Fibroblast of skin of right quadriceps (primary cell): ENCODE data around the gene PDXK.
A peak's percentile ranks its signal among the peaks of the same experiment; 100 is the strongest.
"Not testable (repeated sequence)": the region's sequence is repeated elsewhere in the genome, so short reads cannot be mapped to it uniquely, and the experiment has no call there.

Experiments used
- DNase-seq: peaks from one replicate; pipeline ENCODE4 v3.0.0-alpha.2; 2013

PDXK gene

DNA sequence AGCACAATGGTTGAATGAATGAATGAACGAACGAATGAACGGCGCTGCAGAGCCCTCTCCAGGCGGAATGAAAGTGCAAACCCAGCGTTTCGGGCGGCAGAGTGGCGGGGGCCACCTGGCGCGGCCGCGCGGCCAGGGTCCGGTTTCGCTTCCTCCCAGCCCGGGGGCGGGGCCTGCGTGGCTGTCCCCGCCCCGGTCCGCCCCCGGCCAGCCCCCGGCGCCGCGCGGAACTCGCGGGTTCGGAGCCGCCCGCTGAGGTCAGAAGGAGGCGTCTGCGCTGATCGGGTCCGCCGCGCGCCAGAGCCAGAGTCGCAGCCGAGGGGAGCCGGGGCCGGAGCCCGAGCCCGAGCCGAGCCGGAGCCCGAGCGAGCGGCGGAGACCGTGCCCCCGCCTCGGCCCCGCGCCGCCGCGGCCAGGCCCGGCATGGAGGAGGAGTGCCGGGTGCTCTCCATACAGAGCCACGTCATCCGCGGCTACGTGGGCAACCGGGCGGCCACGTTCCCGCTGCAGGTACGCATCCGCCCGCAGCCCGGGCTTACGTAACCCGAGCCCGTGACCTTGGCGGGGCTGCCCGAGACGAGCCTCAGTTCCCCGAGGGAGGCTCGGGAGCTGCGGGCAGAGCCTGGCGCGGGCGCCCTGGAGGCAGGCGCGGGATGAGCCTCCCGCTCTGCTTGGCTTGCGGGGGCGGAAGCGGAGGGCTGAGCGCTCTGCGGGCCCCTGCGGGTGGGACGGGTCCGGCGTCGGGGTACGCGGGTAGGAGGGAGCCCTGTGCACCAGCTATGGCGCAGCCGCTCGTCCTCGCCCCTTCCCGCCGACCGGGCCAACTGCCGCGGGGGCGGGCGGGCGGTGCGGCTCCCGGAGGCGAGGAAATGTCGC is at the start of gene PDXK:
PDXK (plus strand) TSS at position 258 of the 876 bp plus-strand sequence; CDS start at position 424, 166 bp downstream.
- DNase-seq, result peak; percentile 80

DNA sequence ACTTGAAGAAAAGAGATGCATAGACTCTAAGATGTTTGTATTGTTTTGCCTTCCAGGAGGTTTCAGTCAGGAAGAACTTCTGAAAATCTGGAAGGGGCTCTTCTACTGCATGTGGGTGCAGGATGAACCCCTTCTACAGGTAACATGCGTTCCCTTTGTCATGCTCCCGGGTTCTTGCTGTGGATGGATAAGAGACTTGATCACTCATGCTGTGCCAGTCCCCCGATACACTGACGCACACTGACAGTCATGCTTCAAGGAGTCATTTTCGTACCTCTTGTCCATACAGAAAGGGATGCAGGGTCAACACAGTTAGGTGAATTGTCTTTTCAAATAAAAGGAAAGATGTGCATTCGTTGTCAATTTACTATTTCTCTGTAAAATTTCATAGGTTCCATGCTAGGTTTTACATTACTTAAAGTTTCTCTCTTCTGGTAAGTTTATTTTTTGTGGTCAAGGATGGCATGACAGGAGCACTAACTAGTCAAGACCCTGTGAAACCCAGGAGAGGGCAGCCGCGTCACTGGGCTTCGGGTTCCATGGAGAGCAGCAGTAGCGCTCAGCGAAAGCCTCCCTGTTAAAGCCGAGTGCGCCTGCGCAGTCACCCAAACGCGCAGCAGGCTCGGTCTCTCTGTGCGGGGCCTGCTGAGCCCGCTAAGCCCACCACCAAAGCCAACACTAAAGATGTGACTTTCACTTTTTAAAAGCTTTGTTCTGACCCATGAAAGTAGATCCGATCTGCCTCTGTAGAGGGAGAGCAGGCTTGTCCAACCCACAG is 48.9 kb upstream of the PDXK start:
- DNase-seq, result no peak

DNA sequence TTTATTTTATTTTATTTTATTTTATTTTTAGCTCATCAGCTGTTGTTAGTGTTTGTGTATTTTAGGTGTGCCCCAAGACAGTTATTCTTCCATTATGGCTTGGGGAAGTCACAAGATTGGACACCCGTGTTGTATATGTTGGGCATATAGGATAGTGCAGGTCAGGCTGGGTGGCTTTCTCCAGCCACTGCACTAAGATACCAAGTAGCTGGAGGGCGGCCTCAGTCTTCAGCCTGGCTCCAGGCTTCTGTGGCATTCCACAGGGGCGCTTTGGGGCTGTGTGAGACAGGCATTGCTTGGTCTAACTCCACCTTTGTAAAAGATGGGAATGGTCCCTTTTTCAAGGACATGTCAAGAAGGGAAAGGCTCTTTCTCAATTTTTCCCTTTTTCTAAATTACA is 43.1 kb upstream of the PDXK start:
- no peak for DNase-seq

DNA sequence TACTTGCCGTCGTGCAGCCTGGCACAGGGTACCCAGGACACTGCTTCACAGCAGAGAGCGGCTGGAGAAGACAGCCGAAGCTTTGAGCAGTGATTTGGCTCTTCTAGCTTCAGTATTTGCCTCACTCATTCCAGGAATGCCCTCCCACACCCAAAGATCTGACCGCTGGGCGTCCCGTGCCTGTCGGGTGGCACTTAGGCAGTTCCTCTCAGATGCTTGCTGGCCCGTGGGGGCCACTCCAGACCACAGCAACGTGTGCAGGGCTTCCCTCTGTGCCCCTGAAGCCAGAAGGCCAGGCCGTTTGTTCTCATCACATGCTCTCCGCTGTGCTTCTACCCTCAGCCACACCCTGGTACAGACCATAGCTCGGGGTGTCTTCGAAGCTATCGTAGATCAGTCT is 42.5 kb upstream of the PDXK start:
- DNase-seq, result no peak

DNA sequence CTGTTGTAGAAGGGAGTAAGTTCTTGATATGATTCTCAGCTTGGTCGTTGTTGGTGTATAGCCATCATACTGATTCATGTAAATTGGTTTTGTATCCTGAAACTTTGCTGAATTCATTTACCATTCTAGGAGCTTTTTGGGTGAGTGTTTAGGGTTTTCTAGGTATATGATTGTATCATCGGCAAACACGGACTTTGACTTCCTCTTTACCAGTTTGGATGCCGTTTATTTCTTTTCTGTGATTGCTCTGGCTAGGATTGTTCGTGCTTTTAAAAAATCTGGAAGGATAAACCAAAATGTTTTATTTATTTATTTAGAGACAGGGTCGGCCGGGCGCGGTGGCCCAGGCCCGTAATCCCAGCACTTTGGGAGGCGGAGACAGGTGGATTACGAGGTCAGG is 39.0 kb upstream of the PDXK start:
- no peak for DNase-seq

DNA sequence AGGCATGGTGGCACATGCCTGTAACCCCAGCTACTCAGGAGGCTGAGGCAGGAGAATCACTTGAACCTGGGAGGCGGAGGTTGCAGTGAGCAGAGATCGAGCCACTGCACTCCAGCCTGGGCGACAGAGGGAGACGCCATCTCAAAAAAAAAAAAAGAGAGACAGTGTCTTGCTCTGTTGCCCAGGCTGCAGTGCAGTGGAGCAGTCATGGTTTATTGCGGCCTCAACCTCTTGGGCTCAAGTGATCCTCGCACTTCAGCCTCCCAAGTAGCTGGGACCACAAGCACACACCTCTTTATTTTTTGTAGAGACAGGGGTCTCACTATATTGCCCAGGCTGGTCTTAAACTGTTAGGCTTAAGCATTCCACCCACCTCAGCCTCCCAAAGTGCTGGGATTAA is 38.5 kb upstream of the PDXK start:
- not testable (repeated sequence) for DNase-seq

DNA sequence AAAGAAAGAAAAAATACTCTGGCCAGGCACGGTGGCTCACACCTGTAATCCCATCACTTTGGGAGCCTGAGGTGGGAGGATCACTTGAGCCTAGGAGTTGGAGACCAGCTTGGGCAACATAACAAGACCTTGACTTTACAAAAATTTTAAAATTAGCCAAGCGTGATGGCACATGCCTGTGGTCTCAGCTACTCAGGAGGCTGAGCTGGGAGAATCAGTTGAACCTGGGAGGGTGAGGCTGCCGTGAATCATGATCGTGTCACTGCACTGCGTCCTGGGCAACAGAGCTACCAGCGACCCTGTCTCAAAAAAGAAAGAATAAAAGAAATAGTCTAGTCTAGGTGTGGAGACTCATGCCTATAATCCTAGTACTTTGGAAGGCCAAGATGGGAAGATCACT is 37.3 kb upstream of the PDXK start:
- DNase-seq, result no peak

DNA sequence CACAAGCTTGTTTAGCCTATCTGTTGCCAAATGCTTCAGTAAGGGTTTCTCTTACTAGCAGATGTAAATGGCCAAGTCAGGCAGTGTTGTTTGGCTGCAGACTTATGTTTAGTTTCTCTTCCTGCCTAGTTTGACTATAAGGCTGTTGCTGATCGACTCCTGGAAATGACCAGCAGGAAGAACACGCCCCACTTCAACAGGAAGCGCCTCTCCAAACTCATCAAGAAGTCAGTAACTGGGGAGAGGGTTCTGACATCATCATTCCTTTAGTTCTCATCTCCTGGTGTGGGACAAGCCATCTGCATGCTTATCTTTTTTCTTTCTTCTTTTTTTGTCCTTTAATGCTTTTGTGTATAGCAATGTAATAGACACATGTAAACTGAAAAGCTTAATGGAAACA is 34.5 kb upstream of the PDXK start:
- no peak for DNase-seq

DNA sequence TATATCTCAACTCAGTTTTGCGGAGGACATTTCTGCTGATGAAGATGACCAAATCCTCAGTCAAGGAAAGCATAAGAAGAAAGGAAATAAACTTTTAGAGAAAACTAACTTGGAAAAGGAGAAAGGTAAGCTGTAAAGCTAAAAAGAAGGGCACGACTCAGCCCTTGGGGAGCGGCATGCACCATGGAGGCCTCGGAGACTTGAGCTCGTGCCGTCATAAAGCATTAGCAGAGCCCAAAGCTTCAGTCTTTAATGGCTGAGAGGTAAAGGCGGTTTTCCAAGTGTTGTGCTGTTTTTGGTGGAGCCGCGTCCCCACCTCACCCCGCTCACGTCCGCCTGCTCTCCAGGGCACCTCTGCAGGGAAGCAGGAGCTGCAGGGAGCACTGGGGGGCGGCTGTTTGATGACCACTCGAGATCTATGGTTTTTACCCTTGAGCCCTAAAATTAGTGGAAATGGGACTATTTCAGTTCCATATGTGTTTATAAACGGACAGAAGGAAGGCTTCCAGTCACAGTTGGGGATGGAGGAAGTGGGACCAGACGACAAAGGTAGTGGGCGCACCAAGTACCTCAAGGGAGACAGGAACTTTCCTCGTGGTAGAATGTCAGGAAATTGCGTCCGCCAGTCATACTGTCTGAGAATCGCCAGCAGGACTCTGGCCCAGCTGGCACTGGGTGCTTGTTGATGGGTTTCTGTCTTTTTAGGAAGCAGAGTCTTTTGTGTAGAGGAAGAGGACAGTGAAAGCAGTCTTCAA is 31.9 kb upstream of the PDXK start:
- DNase-seq, result no peak

DNA sequence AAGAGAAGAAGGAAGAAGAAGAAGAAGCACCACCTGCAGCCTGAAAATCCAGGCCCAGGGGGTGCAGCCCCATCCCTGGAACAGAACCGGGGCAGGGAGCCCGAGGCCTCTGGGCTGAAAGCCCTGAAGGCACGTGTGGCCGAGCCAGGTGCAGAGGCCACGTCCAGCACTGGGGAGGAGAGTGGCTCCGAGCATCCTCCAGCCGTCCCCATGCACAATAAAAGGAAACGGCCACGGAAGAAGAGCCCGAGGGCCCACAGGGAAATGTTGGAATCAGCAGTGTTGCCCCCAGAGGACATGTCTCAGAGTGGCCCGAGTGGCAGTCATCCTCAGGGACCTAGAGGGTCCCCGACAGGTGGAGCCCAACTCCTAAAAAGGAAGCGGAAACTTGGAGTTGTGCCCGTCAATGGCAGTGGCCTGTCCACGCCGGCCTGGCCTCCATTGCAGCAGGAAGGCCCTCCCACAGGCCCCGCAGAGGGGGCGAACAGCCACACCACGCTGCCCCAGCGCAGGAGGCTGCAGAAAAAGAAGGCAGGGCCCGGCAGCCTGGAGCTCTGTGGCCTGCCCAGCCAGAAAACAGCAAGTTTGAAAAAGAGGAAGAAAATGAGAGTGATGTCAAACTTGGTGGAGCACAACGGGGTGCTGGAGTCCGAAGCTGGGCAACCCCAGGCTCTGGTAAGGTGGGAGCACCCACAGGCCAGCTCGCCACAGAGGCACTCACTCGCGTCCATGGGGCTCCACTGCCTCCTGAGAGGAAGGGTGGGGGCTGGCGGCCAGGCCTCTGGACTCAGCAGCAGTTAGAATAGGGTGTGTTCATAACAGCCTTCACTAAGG is 31.1 kb upstream of the PDXK start:
- DNase-seq, result no peak

DNA sequence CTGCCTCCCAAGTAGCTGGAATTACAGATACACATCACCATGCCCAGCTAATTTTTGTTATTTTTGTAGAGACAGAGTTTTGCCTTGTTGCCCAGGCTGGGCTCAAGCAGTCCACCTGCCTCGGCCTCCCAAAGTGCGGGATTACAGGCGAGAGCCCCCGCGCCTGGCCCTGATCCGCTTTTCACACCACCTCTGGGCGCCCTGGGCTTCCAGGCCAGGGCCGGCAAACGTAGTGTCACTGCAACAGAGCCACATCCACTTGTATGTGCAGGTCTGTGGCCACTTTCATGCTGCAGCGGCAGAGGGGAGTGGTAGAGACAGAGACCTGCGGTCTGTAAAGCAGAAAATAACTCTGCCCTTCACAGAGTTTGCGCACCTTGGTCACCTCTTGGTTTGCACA is 30.0 kb upstream of the PDXK start:
- no peak for DNase-seq

DNA sequence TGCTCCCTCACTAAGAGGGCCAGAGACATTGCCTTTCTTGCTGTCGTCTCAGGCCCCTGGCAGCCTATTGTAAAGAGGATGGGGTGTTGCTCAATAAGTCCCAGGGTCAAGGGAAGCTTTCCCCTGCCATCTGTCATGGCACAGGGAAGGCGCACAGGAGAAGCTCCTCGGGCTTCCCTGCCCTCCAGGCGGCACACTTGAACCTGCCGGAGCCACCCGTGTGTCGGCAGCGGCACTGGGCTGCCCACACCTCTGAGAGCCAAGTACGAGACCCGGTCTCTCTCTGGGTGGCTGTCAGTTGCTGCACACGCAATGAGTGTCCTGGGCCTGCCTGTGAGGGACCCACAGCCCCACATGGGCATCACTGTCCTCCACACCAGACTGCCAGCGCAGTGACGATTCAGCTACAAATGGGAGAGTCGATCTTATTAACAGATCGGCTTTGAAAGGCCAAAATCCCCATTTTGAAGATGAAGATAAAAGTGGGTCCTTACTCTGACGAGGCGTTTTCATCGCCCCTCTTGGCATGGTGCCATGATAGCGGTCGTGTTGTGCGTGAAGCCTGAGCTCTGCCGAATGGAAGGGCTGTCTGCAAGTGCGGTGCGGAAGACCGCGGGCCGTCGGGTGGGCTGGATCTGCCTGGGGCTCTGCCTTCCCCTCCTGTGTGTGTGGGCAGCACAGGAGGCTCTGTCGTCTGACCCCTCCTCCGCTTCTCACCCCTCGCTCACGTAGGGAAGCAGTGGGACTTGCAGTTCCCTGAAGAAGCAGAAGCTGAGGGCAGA is 29.2 kb upstream of the PDXK start:
- DNase-seq, result no peak

DNA sequence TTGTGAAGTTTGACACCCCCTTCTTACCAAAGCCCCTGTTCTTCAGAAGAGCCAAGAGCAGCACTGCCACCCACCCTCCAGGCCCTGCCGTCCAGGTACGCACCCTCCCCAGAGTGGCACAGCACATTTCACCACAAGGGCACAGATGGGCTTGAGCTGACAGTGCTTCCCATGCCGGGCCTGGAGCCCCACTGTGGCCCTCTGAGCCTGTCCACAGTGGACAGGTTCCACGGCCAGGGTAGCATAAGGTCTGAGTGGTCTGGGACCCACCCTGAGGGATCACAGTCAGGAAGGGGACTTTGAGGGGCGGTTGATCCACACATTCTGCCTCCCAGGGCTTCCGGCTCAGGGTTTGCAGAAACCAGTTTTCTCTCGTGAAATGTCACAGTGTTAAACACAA is 28.6 kb upstream of the PDXK start:
- no peak for DNase-seq

DNA sequence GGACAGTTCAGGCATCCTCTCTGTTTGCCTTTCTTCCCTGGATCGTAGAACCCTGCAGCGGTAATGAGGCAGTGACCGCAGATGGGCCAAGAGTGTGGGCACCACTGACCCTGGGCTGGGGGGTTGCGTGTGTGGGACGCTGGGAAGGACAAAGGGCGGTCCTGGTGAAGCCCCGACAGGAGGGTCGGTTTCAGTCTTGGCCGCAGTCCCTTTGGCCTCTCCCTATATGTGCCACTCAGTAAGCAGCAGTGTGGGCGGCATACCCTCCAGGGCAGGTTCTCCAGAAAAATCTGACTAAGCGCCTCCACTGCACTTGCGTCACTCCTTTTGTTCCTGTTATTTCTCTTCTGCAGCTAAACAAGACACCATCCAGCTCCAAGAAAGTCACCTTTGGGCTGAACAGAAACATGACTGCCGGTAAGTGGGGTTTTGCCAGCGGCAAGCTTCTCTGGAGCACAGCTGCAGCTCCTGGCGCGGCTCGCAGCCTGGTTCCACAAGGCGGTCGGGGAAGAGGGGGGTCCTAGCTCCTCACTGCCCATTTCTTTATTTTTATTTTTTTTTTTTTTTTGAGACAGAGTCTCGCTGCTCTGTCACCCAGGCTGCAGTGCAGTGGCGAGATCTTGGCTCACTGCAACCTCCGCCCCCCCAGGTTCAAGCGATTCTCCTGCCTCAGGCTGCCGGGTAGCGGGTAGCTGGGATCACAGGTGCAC is 27.7 kb upstream of the PDXK start:
- DNase-seq, result no peak

DNA sequence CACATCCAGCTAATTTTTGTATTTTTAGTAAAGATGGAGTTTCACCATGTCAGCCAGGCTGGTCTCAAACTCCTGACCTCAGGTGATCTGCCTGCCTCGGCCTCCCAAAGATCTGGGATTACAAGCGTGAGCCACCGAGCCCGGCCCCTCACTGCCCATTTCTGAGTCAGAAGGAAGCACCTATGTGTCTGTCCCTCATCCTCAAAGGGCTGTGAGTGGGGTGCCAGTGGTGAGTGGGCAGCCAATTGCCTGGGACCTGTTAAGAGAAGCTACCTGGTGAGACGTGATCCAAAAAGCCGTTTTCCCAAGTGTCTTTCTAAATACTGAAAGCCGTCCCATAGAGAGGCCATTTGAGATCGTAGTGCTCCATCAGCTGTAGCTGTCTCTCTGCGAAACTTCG is 27.1 kb upstream of the PDXK start:
- no peak for DNase-seq

DNA sequence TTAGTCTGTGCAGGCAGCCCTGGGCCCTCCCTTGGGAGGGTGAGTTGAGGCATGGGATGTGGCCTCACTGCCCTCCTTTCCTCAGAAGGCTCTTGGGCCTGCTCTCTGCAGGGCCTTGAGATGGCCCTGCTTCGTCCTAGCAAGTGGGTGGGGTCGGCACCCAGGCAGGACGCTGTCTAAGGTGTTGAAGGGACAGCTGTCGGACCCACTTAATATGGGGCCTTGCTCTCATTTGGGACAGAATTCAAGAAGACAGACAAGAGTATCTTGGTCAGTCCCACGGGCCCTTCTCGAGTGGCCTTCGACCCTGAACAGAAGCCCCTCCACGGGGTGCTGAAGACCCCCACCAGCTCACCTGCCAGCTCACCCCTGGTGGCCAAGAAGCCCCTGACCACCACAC is 26.0 kb upstream of the PDXK start:
- DNase-seq, result no peak

DNA sequence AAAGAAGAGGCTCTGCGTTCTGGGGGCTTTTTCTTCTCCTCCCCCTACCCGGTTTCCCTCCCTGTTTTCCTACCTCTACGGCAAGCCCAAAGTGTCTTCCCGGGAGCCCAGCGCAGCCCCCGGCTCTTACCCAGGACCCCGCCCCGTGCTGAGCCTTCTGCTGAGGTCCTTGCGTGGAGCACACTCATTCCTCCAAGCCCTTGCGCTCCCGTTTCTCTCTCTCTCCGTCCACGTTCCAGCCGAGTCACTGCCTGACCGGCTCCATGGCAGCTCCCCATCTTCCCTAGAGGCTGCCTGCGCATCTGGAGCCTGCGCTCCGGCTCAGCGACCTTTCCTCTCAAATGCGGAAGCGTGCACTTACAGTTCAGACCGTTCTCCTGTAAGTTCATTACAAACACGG is 24.9 kb upstream of the PDXK start:
- no peak for DNase-seq

DNA sequence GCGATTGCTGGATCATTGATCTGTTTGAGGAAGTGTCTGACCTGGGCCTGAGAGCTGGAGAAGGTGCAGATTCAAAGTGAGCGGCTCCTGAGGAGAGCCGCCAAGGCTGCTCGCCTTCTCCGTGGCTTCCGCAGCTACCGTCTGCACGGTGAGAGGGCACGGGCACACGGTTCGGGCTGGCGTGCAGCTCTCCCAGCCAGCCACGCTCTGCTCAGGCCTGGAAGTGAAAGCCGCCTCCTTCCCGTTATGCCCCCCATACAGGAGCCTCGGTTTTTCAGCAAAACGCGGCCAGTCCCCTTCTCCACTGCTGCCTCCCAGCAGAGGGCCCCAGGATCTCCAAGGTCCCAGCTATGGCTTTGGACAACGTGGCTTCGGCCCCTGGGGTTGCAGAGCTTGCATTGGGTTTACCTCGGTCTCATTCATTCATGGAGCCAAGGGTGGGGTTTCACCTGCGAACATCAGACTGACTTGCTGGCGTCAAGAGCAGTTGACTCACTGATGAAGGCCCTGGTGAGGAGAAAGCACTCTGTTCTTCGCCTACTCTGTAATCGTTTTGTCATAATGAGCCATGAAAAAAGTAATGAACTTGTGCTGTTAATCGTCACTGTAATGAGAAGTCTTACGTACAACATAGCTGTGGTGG is 24.4 kb upstream of the PDXK start:
- DNase-seq, result no peak

DNA sequence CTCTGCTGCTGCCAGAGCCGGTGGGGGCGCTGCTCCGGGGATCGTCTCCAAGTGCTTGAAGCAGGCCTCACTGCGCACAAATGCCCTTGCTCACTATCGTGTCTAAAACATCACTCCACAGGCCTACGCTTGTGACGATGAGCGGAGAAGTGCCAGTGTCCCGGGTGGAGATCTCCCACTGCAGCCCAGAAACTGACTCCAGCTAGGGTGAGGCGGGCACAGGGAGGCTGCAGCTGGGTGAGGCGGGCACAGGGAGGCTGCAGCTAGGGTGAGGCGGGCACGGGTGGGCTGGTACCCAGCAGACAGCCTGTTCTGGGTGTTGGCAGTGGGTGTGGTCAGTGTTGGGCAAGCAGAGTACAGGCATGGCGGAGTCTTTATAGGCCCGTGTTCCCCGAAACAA is 22.7 kb upstream of the PDXK start:
- no peak for DNase-seq
